H9 (cell line): ENCODE results near the gene NTF3. TPM values are rescaled to one million over a fixed set of nuclear protein-coding genes. Genes with fewer than 3 reads are reported as not detected.

Experiments
- DNase-seq: peaks from one replicate; pipeline ENCODE4 v3.0.0-alpha.2; 2017
- H2AFZ ChIP-seq: one replicate; pipeline ENCODE4 v1.6.1; 2013; ENCODE audit warnings: mild to moderate bottlenecking, low read length, control low read depth, moderate library complexity
- H2AK5ac ChIP-seq: 2 replicates; pipeline ENCODE4 v1.6.1; 2013; ENCODE audit warnings: low read length, control low read depth, mixed read lengths; ENCODE audit not compliant: insufficient read length
- H2BK120ac ChIP-seq: one replicate; pipeline ENCODE4 v1.6.1; 2013; ENCODE audit warnings: low read depth, mild to moderate bottlenecking, low read length, control low read depth, inconsistent platforms; ENCODE audit not compliant: poor library complexity, severe bottlenecking
- H2BK12ac ChIP-seq: 2 replicates; pipeline ENCODE4 v1.6.1; 2013; ENCODE audit warnings: low read length, control low read depth, mixed read lengths, low read depth; ENCODE audit not compliant: insufficient read length
- H2BK15ac ChIP-seq: 2 replicates; pipeline ENCODE4 v1.6.1; 2013; ENCODE audit warnings: low read depth, low read length, control low read depth
- H2BK20ac ChIP-seq: one replicate; pipeline ENCODE4 v1.6.1; 2013; ENCODE audit warnings: low read depth, mild to moderate bottlenecking, low read length, control low read depth, inconsistent platforms; ENCODE audit not compliant: poor library complexity, severe bottlenecking
- H2BK5ac ChIP-seq: 2 replicates; pipeline ENCODE4 v1.6.1; 2013; ENCODE audit warnings: low read length, control low read depth, mixed read lengths; ENCODE audit not compliant: insufficient read length
- H3K14ac ChIP-seq: 2 replicates; pipeline ENCODE4 v1.6.1; 2013; ENCODE audit warnings: low read length, control low read depth; ENCODE audit not compliant: insufficient read depth
- H3K18ac ChIP-seq: 2 replicates; pipeline ENCODE4 v1.6.1; 2013; ENCODE audit warnings: low read depth, mild to moderate bottlenecking, mixed read lengths, low read length, control low read depth; ENCODE audit not compliant: insufficient read length
- H3K23ac ChIP-seq: 2 replicates; pipeline ENCODE4 v1.6.1; 2013; ENCODE audit warnings: low read length, control low read depth, mixed read lengths, low read depth; ENCODE audit not compliant: insufficient read length
- H3K23me2 ChIP-seq: 2 replicates; pipeline ENCODE4 v1.6.1; 2013; ENCODE audit warnings: low read depth, mild to moderate bottlenecking, mixed read lengths, low read length, control low read depth; ENCODE audit not compliant: insufficient read length, poor library complexity, severe bottlenecking
- H3K27ac ChIP-seq: 2 replicates; pipeline ENCODE4 v1.5.1; 2013; ENCODE audit warnings: low read length, control low read depth, mixed read lengths, low read depth; ENCODE audit not compliant: insufficient read length
- H3K27me3 ChIP-seq: 2 replicates; pipeline ENCODE4 v1.6.1; 2013; ENCODE audit warnings: low read length, control low read depth, inconsistent platforms; ENCODE audit not compliant: insufficient read depth
- H3K4ac ChIP-seq: 2 replicates; pipeline ENCODE4 v1.6.1; 2013; ENCODE audit warnings: low read depth, mild to moderate bottlenecking, control low read depth, inconsistent platforms, low read length, moderate library complexity
- H3K4me1 ChIP-seq: 2 replicates; pipeline ENCODE4 v1.6.1; 2013; ENCODE audit warnings: low read length, control low read depth, inconsistent platforms; ENCODE audit not compliant: insufficient read depth
- H3K4me2 ChIP-seq: 2 replicates; pipeline ENCODE4 v1.6.1; 2013; ENCODE audit warnings: low read length, control low read depth, mixed read lengths; ENCODE audit not compliant: insufficient read length, insufficient read depth
- H3K56ac ChIP-seq: 2 replicates; pipeline ENCODE4 v1.6.1; 2013; ENCODE audit warnings: low read depth, mild to moderate bottlenecking, mixed read lengths, low read length, control low read depth; ENCODE audit not compliant: insufficient read length
- H3K79me1 ChIP-seq: 2 replicates; pipeline ENCODE4 v1.6.1; 2013; ENCODE audit warnings: low read depth, mild to moderate bottlenecking, moderate library complexity, low read length, control low read depth, inconsistent platforms; ENCODE audit not compliant: insufficient read depth, poor library complexity, severe bottlenecking
- H3K79me2 ChIP-seq: 2 replicates; pipeline ENCODE4 v1.6.1; 2013; ENCODE audit warnings: low read length, control low read depth, inconsistent platforms; ENCODE audit not compliant: insufficient read depth
- H3K9ac ChIP-seq: 2 replicates; pipeline ENCODE4 v1.6.1; 2013; ENCODE audit warnings: low read length, control low read depth, mixed read lengths; ENCODE audit not compliant: insufficient read length; ENCODE audit errors: extremely low read depth
- H3K9me3 ChIP-seq: one replicate; pipeline ENCODE4 v1.6.1; 2013; ENCODE audit warnings: low read depth, low read length, inconsistent platforms; ENCODE audit not compliant: control insufficient read depth
- H3T11ph ChIP-seq: one replicate; pipeline ENCODE4 v1.6.1; 2013; ENCODE audit warnings: mild to moderate bottlenecking, low read length, control low read depth, inconsistent platforms
- H4K20me1 ChIP-seq: one replicate; pipeline ENCODE4 v1.6.1; 2013; ENCODE audit not compliant: control insufficient read depth, insufficient read length, insufficient read depth
- H4K5ac ChIP-seq: 2 replicates; pipeline ENCODE4 v1.6.1; 2013; ENCODE audit warnings: low read depth, mild to moderate bottlenecking, mixed read lengths, low read length, control low read depth; ENCODE audit not compliant: insufficient read length
- H4K8ac ChIP-seq: replicated peaks from 2 replicates; pipeline ENCODE4 v1.6.1; 2013; ENCODE audit warnings: low read length, control low read depth, mixed read lengths, low read depth; ENCODE audit not compliant: insufficient read length
- H4K91ac ChIP-seq: 2 replicates; pipeline ENCODE4 v1.6.1; 2013; ENCODE audit warnings: low read depth, mild to moderate bottlenecking, moderate library complexity, mixed read lengths, low read length, control low read depth; ENCODE audit not compliant: insufficient read length
- H3K27ac Mint-ChIP-seq, 3 experiments: 2 replicates in 2 of 3; 3 replicates in 1 of 3; pipeline ENCODE4 v1.8.0; 2020 to 2021; ENCODE audit warnings: mixed read lengths in 3 of 3, mild to moderate bottlenecking in 1 of 3, moderate library complexity in 1 of 3
- H3K27me3 Mint-ChIP-seq: 2 replicates; pipeline ENCODE4 v1.8.0; 2021; ENCODE audit warnings: low read depth, mild to moderate bottlenecking, moderate library complexity, mixed read lengths
- H3K36me3 Mint-ChIP-seq, 3 experiments: 2 replicates in 2 of 3; 3 replicates in 1 of 3; pipeline ENCODE4 v1.8.0; 2020 to 2021; ENCODE audit warnings: low read depth in 3 of 3, mixed read lengths in 3 of 3; ENCODE audit not compliant: insufficient read depth in 1 of 3
- H3K4me1 Mint-ChIP-seq, 2 experiments: 2 replicates each; pipeline ENCODE4 v1.8.0; 2020; ENCODE audit warnings: mixed read lengths in 2 of 2
- H3K4me3 Mint-ChIP-seq, 2 experiments: 2 replicates in 1 of 2; 3 replicates in 1 of 2; pipeline ENCODE4 v1.8.0; 2020 to 2021; ENCODE audit warnings: mild to moderate bottlenecking in 2 of 2, mixed read lengths in 2 of 2, moderate library complexity in 1 of 2
- H3K9me3 Mint-ChIP-seq, 2 experiments: 2 replicates in 1 of 2; 3 replicates in 1 of 2; pipeline ENCODE4 v1.8.0; 2020; ENCODE audit warnings: mild to moderate bottlenecking in 2 of 2, mixed read lengths in 2 of 2, moderate library complexity in 1 of 2
- CTCF ChIP-seq: fragments of 200-600 bp; sonication (generic); conservative IDR thresholded peaks from 3 replicates; pipeline ENCODE4 v1.8.0; 2021; ENCODE audit warnings: antibody characterized with exemption, mild to moderate bottlenecking
- WGBS: extraction: QIAGEN DNeasy Blood & Tissue Kit; methylation state at CpG from one replicate; pipeline ENCODE4 v1.1.7; 2013; ENCODE audit warnings: missing lambda C conversion rate, low lambda C conversion rate, mixed read lengths; ENCODE audit not compliant: insufficient read length; ENCODE audit errors: extremely low coverage; 5-methylcytosine and 5-hydroxymethylcytosine counted together
- total RNA-seq: library from RNA; stranded (reverse); gene quantifications from 2 replicates; pipeline ENCODE4 v1.2.1, GENCODE V29; 2021

Gene NTF3
- total RNA-seq, 1 experiment from 2014 or later: 0.48 TPM

GRCh38 chr12:5467931-5468330, 36.0 kb downstream of the NTF3 start:
- Histone ChIP-seq H4K5ac (no peak overlapping the region), H4K20me1 (no peaks in the 10 kb centered on the region), H2BK15ac (no peak overlapping the region), H3K9me3 (no peaks in the 10 kb centered on the region), H2BK5ac (no peak overlapping the region), H2AFZ (no peak overlapping the region), H3K4ac (no peak overlapping the region), H3K27me3 (no peaks in the 10 kb centered on the region), H3K79me2 (no peaks in the 10 kb centered on the region), H2AK5ac (no peak overlapping the region), H3K56ac (no peak overlapping the region), H3K79me1 (no peaks in the 10 kb centered on the region), H3K9ac (no peak overlapping the region), H3K18ac (no peak overlapping the region), H3K4me1 (peaks cover 4% of the 10 kb centered on the region; the same call in 1 of the 2 replicates), H3K14ac (0 out of 2 replicates have a peak overlapping the region, but pooled peaks have one; percentile 68), H2BK12ac (no peak overlapping the region), H2BK20ac (no peak overlapping the region), H4K8ac (no peak overlapping the region), H3K4me2 (no peak overlapping the region), H2BK120ac (no peak overlapping the region), H3T11ph (no peak overlapping the region), H3K27ac (no peak overlapping the region), H4K91ac (no peak overlapping the region), H3K23me2 (no peaks in the 10 kb centered on the region), H3K23ac (no peak overlapping the region)
- Mint-ChIP-seq H3K4me3 (no peak overlapping the region), H3K27ac (no peak overlapping the region; a peak in 1 of 7 replicates), H3K36me3 (no peaks in the 10 kb centered on the region), H3K27me3 (peaks cover 13% of the 10 kb centered on the region), H3K9me3 (no peaks in the 10 kb centered on the region), H3K4me1 (peaks cover 8 to 10% of the 10 kb centered on the region in 2 experiments)
- WGBS: no CpG with 5 or more reads among the region's 2 CpGs
- no peak for DNase-seq
- TF ChIP-seq CTCF: no peak
